A549 (cell line): ENCODE data around the gene RNU5D-1. TPM values are rescaled to one million over a fixed set of nuclear protein-coding genes. Genes with fewer than 3 reads are reported as not detected.

Experiments used
- ATAC-seq, 2 experiments: fragments of 200-7000 bp in 1 of 2; fragments of >200 bp in 1 of 2; cut with Nextera tagmentation in 1 of 2; cut with Tn5 transposase in 1 of 2; 3 replicates each; pipeline versions ENCODE4 v1.8.0 to v1.9.1; 2018 to 2020; ENCODE audit warnings: mild to moderate bottlenecking in 1 of 2, moderate library complexity in 1 of 2
- CTCF ChIA-PET: fragments of 300-600 bp; sonication (Branson Sonifier 250); formaldehyde crosslinking; extraction: SDS; loops from one replicate; lab custom pipeline; 2021; ENCODE audit warnings: antibody characterized with exemption, inconsistent platforms; lab: Yijun Ruan, JAX
- POLR2A ChIA-PET: fragments of 350-600 bp; formaldehyde crosslinking; extraction: SDS; loops from one replicate; lab custom pipeline; 2021; ENCODE audit warnings: antibody characterized with exemption, inconsistent platforms; lab: Yijun Ruan, JAX
- DNase-seq, 2 experiments: peaks; one replicate each; pipeline versions ENCODE4 v3.0.0 to v3.0.0-alpha.2; 2011 to 2016; ENCODE audit warnings: low read depth in 1 of 2, low spot score in 1 of 2
- FAIRE-seq: peaks from 2 replicates; lab custom pipeline; 2011; peaks lifted over from hg19 to GRCh38; lab: Jason Lieb, UNC
- H3K27ac ChIP-seq, 2 experiments: fragments of >200 bp; sonication (Bioruptor Twin); formaldehyde crosslinking; 3 replicates each; pipeline ENCODE4 v1.5.1; 2016 to 2017
- H3K4me1 ChIP-seq: fragments of >200 bp; sonication (Bioruptor Twin); formaldehyde crosslinking; 3 replicates; pipeline ENCODE4 v1.6.1; 2016
- H3K4me2 ChIP-seq: fragments of >200 bp; sonication (Bioruptor Twin); formaldehyde crosslinking; 3 replicates; pipeline ENCODE4 v1.6.1; 2016
- H3K4me3 ChIP-seq: fragments of >200 bp; sonication (Bioruptor Twin); formaldehyde crosslinking; 3 replicates; pipeline ENCODE4 v1.5.1; 2016
- H3K9me3 ChIP-seq: fragments of >200 bp; sonication (Bioruptor Twin); formaldehyde crosslinking; 3 replicates; pipeline ENCODE4 v1.6.1; 2016
- ATOH8 ChIP-seq: fragments of 250-450 bp; sonication (Bioruptor Pico); IDR thresholded peaks from 2 replicates; pipeline ENCODE4 v1.5.0; 2020; ENCODE audit warnings: low read depth, mild to moderate bottlenecking, moderate library complexity
- BHLHE40 ChIP-seq: IDR thresholded peaks from 2 replicates; pipeline ENCODE4 v1.6.1; 2012; ENCODE audit warnings: low read depth, low read length, inconsistent platforms
- CBX2 ChIP-seq: fragments of 200-600 bp; sonication (generic); IDR thresholded peaks from 2 replicates; pipeline ENCODE4 v1.6.1; 2016; ENCODE audit warnings: low read depth, mild to moderate bottlenecking, borderline replicate concordance
- CEBPB ChIP-seq, 2 experiments: fragments of >200 bp in 1 of 2; sonication (Bioruptor Twin) in 1 of 2; formaldehyde crosslinking in 1 of 2; IDR thresholded peaks; 2 replicates each; pipeline ENCODE4 v1.6.1; 2012 to 2016
- CTCF ChIP-seq: fragments of >200 bp; sonication (Bioruptor Twin); formaldehyde crosslinking; IDR thresholded peaks from 3 replicates; pipeline ENCODE4 v1.5.1; 2016
- EHMT2 ChIP-seq: fragments of 200-600 bp; sonication (generic); IDR thresholded peaks from 2 replicates; pipeline ENCODE4 v1.6.1; 2016; ENCODE audit warnings: antibody characterized with exemption, low read depth, mild to moderate bottlenecking, moderate library complexity
- EP300 ChIP-seq, 2 experiments: fragments of >200 bp; sonication (Bioruptor Twin); formaldehyde crosslinking; IDR thresholded peaks; 2 replicates in 1 of 2; 3 replicates in 1 of 2; pipeline ENCODE4 v1.6.1; 2016 to 2017
- ESRRA ChIP-seq: fragments of 150-350 bp; IDR thresholded peaks from 2 replicates; pipeline ENCODE4 v1.6.1; 2014; ENCODE audit warnings: mild to moderate bottlenecking, low read length, borderline replicate concordance
- HMGXB4 ChIP-seq: fragments of 250-450 bp; sonication (Bioruptor Pico); IDR thresholded peaks from 2 replicates; pipeline ENCODE4 v1.5.0; 2021; ENCODE audit warnings: mild to moderate bottlenecking, moderate library complexity, borderline replicate concordance
- KDM1A ChIP-seq: fragments of 200-600 bp; sonication (generic); IDR thresholded peaks from 2 replicates; pipeline ENCODE4 v1.6.1; 2016; ENCODE audit warnings: low read depth, mild to moderate bottlenecking
- MAX ChIP-seq: IDR thresholded peaks from 2 replicates; pipeline ENCODE4 v1.6.1; 2012
- MAZ ChIP-seq: fragments of 150-350 bp; IDR thresholded peaks from 2 replicates; pipeline ENCODE4 v1.6.1; 2014; ENCODE audit warnings: antibody characterized with exemption, low read depth, low read length, borderline replicate concordance
- RAD21 ChIP-seq, 2 experiments: fragments of >200 bp in 1 of 2; sonication (Bioruptor Twin) in 1 of 2; formaldehyde crosslinking in 1 of 2; IDR thresholded peaks in 1 of 2; conservative IDR thresholded peaks in 1 of 2; 2 replicates in 1 of 2; 3 replicates in 1 of 2; pipeline ENCODE4 v1.6.1; 2012 to 2018; ENCODE audit warnings: inconsistent platforms in 1 of 2
- REST ChIP-seq: fragments of 200-600 bp; sonication (generic); IDR thresholded peaks from 2 replicates; pipeline ENCODE4 v1.6.1; 2016; ENCODE audit warnings: antibody characterized with exemption, mild to moderate bottlenecking, moderate library complexity
- SMC3 ChIP-seq: fragments of >200 bp; sonication (Bioruptor Twin); formaldehyde crosslinking; IDR thresholded peaks from 3 replicates; pipeline ENCODE4 v1.6.1; 2018; ENCODE audit warnings: inconsistent platforms
- SREBF2 ChIP-seq: fragments of 450-650 bp; IDR thresholded peaks from 2 replicates; pipeline ENCODE4 v1.6.1; 2014; ENCODE audit warnings: mild to moderate bottlenecking, moderate library complexity
- TFCP2L1 ChIP-seq: fragments of 250-450 bp; sonication (Bioruptor Pico); IDR thresholded peaks from 2 replicates; pipeline ENCODE4 v1.5.0; 2021; ENCODE audit warnings: mild to moderate bottlenecking
- ZSCAN20 ChIP-seq: fragments of 250-450 bp; sonication (Bioruptor Pico); IDR thresholded peaks from 2 replicates; pipeline ENCODE4 v1.8.0; 2022; ENCODE audit warnings: mild to moderate bottlenecking, moderate library complexity
- WGBS: methylation state at CpG from one replicate; pipeline ENCODE4 v1.1.6; 2017; ENCODE audit errors: missing lambda C conversion rate; 5-methylcytosine and 5-hydroxymethylcytosine counted together
- polyA plus RNA-seq, 4 experiments: library from polyadenylated mRNA; depleted of rRNA in 3 of 4; stranded (reverse); fragments of >200 nt; fragmentation: RNase III in 1 of 4; extraction: RNeasy Plus Mini Kit Qiagen cat#74134 plus additional on column Dnase treatment in 1 of 4; gene quantifications; 2 replicates in 3 of 4; 3 replicates in 1 of 4; pipeline ENCODE4 v1.2.3, GENCODE V29; 2011 to 2017

RNU5D-1 gene
- polyA plus RNA-seq, 2 of the 4 experiments (the other 2 are of a cell fraction), result not detected

- TF ChIP-seq CEBPB (IDR thresholded peaks at IDR 0.05) (no peak), KDM1A (no peak), ATOH8 (CRISPR knock-in tag) (no peak), HMGXB4 (CRISPR knock-in tag) (no peak), EP300 (IDR thresholded peaks at IDR 0.05) (no peak), SREBF2 (no peak)
- ChIA-PET POLR2A (no interaction called here), CTCF (interaction anchor here (0.6 to 2.6 kb wide), 9 partner anchors 8 to 868 kb away, joined by 3 to 12 read pairs (median 4); partner anchors contain the start of gene RNU5D-1)
- Histone ChIP-seq H3K4me3 (no peak overlapping the region), H3K9me3 (no peaks in the 10 kb centered on the region), H3K4me2 (no peak overlapping the region), H3K4me1 (peaks cover 5% of the 10 kb centered on the region; the same call in 1 of the 3 replicates), H3K27ac (peak overlapping the region in 1 of 2 experiments; percentile 26; a peak in 2 of 6 replicates)
- DNase-seq, result no peak
- no peak for FAIRE-seq
- WGBS, result 85% methylated on average over 7 of the region's 7 CpGs
- peak in 1 of 2 experiments; percentile 25; a peak in 2 of 6 replicates for ATAC-seq
Observed at GRCh38 chr1:44714532-44714931, 16.4 kb downstream of the RNU5D-1 start.

GRCh38 chr1:44713321-44713781, 17.6 kb downstream of the RNU5D-1 start:
- no peak overlapping the region for H3K4me2 ChIP-seq
- TF ChIP-seq BHLHE40, result no peak
- no peak for TF ChIP-seq REST
- no peak for TF ChIP-seq EHMT2
- TF ChIP-seq TFCP2L1 (CRISPR knock-in tag), result no peak
- TF ChIP-seq ZSCAN20 (CRISPR knock-in tag), result no peak
- no peak for TF ChIP-seq SMC3
- no peak for TF ChIP-seq CBX2
- ChIA-PET CTCF (interaction anchor here (0.5 to 1.7 kb wide), 4 partner anchors 13 to 49 kb away, joined by 3 to 7 read pairs (median 4); partner anchors contain the start of gene RNU5D-1), POLR2A (interaction anchor here (2.5 kb wide), 1 partner anchor 8 kb away, joined by 9 read pairs; no protein-coding TSS in a partner anchor)
- FAIRE-seq (no peak), ATAC-seq (no peak), DNase-seq (no peak)
- no peak overlapping the region for H3K27ac ChIP-seq
- peaks cover 12% of the 10 kb centered on the region for H3K4me1 ChIP-seq
- H3K4me3 ChIP-seq, result no peak overlapping the region
- H3K9me3 ChIP-seq, result no peaks in the 10 kb centered on the region
- 25% methylated on average over 4 of the region's 6 CpGs for WGBS

GRCh38 chr1:44707959-44708831, 22.8 kb downstream of the RNU5D-1 start:
- FAIRE-seq (no peak), ATAC-seq (peak; percentile 67 to 76; a peak in 5 of 6 replicates), DNase-seq (peak; percentile 40 to 63)
- 27% methylated on average over 15 of the region's 15 CpGs for WGBS
- POLR2A ChIA-PET, result interaction anchor here (3.8 kb wide), 1 partner anchor 13 kb away, joined by 27 read pairs; no protein-coding TSS in a partner anchor
- peak overlapping the region; percentile 84 to 93 for H3K27ac ChIP-seq
- H3K4me3 ChIP-seq, result no peak overlapping the region
- CTCF ChIA-PET, result interaction anchor here (0.8 to 3.6 kb wide), 7 partner anchors 7 to 56 kb away, joined by 3 to 12 read pairs (median 4); partner anchors contain the start of gene RNU5D-1
- H3K9me3 ChIP-seq, result no peaks in the 10 kb centered on the region
- H3K4me1 ChIP-seq, result peaks cover 31% of the 10 kb centered on the region
- H3K4me2 ChIP-seq, result peak overlapping the region; percentile 73
- TF ChIP-seq CTCF (peak; percentile 49; the same call in 2 of the 3 replicates), BHLHE40 (no peak), MAZ (no peak), MAX (peak; percentile 19; the same call in 1 of the 2 replicates), ATOH8 (CRISPR knock-in tag) (no peak), ZSCAN20 (CRISPR knock-in tag) (no peak), RAD21 (conservative IDR thresholded peaks at IDR 0.05 in 1 of 2, IDR thresholded peaks at IDR 0.05 in 1 of 2) (peak; percentile 43), ESRRA (no peak)
